Activated CD4-positive, alpha-beta T cell treated with anti-CD3 and anti-CD28 coated beads, Interleukin-2, amount 10 ng/mL, durations not matched to agents 24 days and 14 days (primary cell): ENCODE results near the gene SBF2. TPM values are rescaled to one million over a fixed set of nuclear protein-coding genes. Genes with fewer than 3 reads are reported as not detected.
"Not testable (repeated sequence)": the region's sequence is repeated elsewhere in the genome, so short reads cannot be mapped to it uniquely, and the experiment has no call there.

Experiments used
- DNase-seq: peaks from one replicate; pipeline ENCODE4 v3.0.0; 2022
- H3K27ac Mint-ChIP-seq: one replicate; pipeline ENCODE4 v1.8.0; 2022; ENCODE audit warnings: mild to moderate bottlenecking, mixed read lengths
- H3K27me3 Mint-ChIP-seq: one replicate; pipeline ENCODE4 v1.8.0; 2022; ENCODE audit warnings: mixed read lengths
- H3K36me3 Mint-ChIP-seq: one replicate; pipeline ENCODE4 v1.8.0; 2022; ENCODE audit warnings: low read depth, mild to moderate bottlenecking, mixed read lengths
- H3K4me1 Mint-ChIP-seq: one replicate; pipeline ENCODE4 v1.8.0; 2021; ENCODE audit warnings: mixed read lengths
- H3K4me3 Mint-ChIP-seq: one replicate; pipeline ENCODE4 v1.8.0; 2022; ENCODE audit warnings: mild to moderate bottlenecking, moderate library complexity, mixed read lengths
- H3K9me3 Mint-ChIP-seq: one replicate; pipeline ENCODE4 v1.8.0; 2021; ENCODE audit warnings: mixed read lengths
- intact Hi-C: fragments of 100-400 bp; cut with micrococcal nuclease; formaldehyde crosslinking; loops from one replicate; pipeline ENCODE4 v1.15.1; 2023
- total RNA-seq: library from RNA; stranded (reverse); gene quantifications from 2 replicates; pipeline ENCODE4 v1.2.3, GENCODE V29; 2022

The SBF2 gene
- total RNA-seq, 1 donor from 2014 or later, result 9.1 TPM

DNA sequence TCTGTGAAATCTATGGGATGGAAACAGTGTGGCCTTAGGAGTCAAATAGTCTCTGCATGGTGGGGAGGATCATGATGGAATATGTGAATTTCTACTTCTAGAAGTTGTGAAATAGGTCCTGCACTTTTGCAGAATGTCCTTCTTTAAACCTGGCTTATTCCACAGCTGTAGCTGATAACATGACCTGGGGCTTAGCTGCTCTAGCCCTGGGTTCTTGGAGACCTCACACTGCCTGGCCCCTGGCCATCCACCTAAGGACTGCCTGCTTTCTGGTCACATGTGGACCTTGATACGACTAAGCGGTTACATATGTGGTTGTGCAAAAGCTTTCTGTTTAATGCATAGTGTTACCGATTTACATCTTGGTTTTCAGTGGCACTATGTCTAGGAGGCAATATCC is 541.9 kb downstream of the SBF2 start:
- peaks cover 6% of the 10 kb centered on the region for H3K36me3 Mint-ChIP-seq
- no peaks in the 10 kb centered on the region for H3K9me3 Mint-ChIP-seq
- H3K27ac Mint-ChIP-seq, result no peak overlapping the region
- no peak for DNase-seq
- H3K4me3 Mint-ChIP-seq, result no peak overlapping the region
- peaks cover 30% of the 10 kb centered on the region for H3K4me1 Mint-ChIP-seq
- intact Hi-C loops, result loop anchor here (10.0 kb wide), 2 partner anchors 993 to 1067 kb away; partner anchors contain the start of genes RPL27A and TRIM66
- H3K27me3 Mint-ChIP-seq, result no peaks in the 10 kb centered on the region

GRCh38 chr11:9750551-9750950 is 543.5 kb downstream of the SBF2 start:
- Mint-ChIP-seq H3K27ac (no peak overlapping the region), H3K9me3 (no peaks in the 10 kb centered on the region), H3K4me1 (peaks cover 18% of the 10 kb centered on the region), H3K36me3 (peaks cover 6% of the 10 kb centered on the region), H3K27me3 (no peaks in the 10 kb centered on the region), H3K4me3 (no peak overlapping the region)
- intact Hi-C loops, result loop anchor here (10.0 kb wide), 2 partner anchors 994 to 1066 kb away; partner anchors contain the start of genes RPL27A and TRIM66
- DNase-seq, result peak; percentile 49

DNA sequence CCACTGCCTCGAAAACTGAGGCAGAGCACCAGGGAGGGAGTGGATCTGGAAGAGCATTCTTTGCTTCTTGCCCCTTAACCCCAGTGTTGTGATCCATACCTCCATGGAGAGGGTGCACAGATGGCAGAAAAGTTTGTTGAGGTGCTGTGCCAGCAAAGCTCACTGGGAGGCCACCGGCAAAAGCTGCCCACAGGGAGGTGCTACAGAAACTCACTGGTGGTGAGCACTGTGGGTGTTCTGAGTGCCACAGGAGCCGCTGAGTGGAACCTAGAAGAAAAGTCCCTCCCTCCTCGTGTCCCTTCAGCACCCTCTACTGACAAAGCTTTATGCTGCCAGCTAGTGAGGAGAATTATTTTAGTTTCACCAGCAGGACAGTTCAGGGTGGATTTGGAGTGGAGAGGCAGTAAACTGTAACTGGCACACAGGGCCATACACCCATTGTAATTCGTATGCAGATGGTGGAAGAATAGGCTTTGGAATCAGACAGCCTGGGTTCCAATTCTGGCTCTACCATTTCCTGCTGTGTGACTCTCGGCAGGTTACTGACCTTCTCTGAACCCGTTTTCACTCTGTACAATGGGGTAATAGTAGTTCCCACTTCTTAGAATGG is 545.6 kb downstream of the SBF2 start:
- Mint-ChIP-seq H3K4me3 (no peak overlapping the region), H3K36me3 (peaks cover 6% of the 10 kb centered on the region), H3K4me1 (peaks cover 19% of the 10 kb centered on the region), H3K9me3 (no peaks in the 10 kb centered on the region), H3K27ac (no peak overlapping the region), H3K27me3 (no peaks in the 10 kb centered on the region)
- DNase-seq, result peak; percentile 90
- intact Hi-C loops, result loop anchor here (1.0 to 5.0 kb wide), 6 partner anchors 60 to 224 kb away; partner anchors contain the start of gene SWAP70

DNA sequence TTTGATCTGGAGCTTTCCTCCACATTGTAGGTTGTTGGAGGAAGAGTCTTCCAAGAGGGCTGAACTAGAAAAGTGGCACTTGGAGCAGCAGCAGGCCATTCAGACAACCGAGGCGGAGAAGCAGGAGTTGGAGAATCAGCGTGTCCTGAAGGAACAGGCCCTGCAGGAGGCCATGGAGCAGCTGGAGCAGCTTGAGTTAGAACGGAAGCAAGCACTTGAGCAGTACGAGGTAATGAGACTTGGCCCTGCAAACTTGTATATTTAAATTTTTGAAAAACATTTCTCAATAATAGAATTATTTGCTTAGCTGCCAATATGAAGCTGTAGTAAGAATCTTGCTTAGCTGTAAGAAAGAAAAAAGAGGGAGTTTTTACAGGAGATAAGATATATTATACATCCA is 546.2 kb downstream of the SBF2 start:
- DNase-seq, result no peak
- H3K36me3 Mint-ChIP-seq, result peaks cover 6% of the 10 kb centered on the region
- no peaks in the 10 kb centered on the region for H3K27me3 Mint-ChIP-seq
- no peak overlapping the region for H3K27ac Mint-ChIP-seq
- no peaks in the 10 kb centered on the region for H3K9me3 Mint-ChIP-seq
- intact Hi-C loops, result loop anchor here (1.0 to 5.0 kb wide), 6 partner anchors 59 to 225 kb away; partner anchors contain the start of gene SWAP70
- H3K4me3 Mint-ChIP-seq, result no peak overlapping the region
- H3K4me1 Mint-ChIP-seq, result peaks cover 14% of the 10 kb centered on the region

DNA sequence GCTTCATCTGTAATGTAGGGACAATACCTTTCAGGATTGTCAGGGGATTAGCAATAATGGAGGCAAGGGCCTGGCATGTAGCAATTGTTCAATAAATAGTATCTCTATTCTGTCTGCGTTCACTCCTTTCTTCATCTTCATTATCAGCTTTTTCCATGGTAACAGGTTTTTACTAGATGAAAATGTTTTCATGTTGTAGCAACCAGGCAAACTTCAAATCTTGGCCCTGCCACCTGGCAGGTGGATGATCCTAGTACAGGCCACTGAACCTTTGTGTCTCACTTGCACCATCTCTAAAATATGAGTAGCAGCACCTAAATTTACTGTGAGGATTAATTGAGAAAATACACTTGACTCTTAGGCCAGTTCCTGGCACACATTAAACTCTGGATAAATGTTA is 546.8 kb downstream of the SBF2 start:
- H3K36me3 Mint-ChIP-seq, result peaks cover 8% of the 10 kb centered on the region
- H3K27me3 Mint-ChIP-seq, result no peaks in the 10 kb centered on the region
- no peak for DNase-seq
- peaks cover 14% of the 10 kb centered on the region for H3K4me1 Mint-ChIP-seq
- H3K27ac Mint-ChIP-seq, result no peak overlapping the region
- intact Hi-C loops, result loop anchor here (5.0 kb wide), 1 partner anchor 85 kb away; the partner anchor contains the start of gene SWAP70
- H3K4me3 Mint-ChIP-seq, result no peak overlapping the region
- H3K9me3 Mint-ChIP-seq, result no peaks in the 10 kb centered on the region

GRCh38 chr11:9745411-9746211 is 548.4 kb downstream of the SBF2 start:
- peaks cover 12% of the 10 kb centered on the region for H3K4me1 Mint-ChIP-seq
- intact Hi-C loops, result loop anchor here (5.0 kb wide), 1 partner anchor 83 kb away; the partner anchor contains the start of gene SWAP70
- H3K27me3 Mint-ChIP-seq, result no peaks in the 10 kb centered on the region

DNA sequence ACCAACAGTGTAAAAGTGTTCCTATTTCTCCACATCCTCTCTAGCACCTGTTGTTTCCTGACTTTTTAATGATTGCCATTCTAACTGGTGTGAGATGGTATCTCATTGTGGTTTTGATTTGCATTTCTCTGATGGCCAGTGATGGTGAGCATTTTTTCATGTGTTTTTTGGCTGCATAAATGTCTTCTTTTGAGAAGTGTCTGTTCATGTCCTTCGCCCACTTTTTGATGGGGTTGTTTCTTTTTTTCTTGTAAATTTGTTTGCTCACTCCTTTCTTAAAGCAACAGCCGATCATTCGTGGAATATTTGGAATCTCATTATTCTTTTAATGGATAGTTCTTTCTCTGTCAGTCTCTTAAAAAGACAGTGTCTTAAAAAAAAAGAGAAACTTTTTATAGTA is 550.5 kb downstream of the SBF2 start:
- peaks cover 22% of the 10 kb centered on the region for H3K36me3 Mint-ChIP-seq
- H3K27ac Mint-ChIP-seq, H3K9me3 Mint-ChIP-seq, H3K27me3 Mint-ChIP-seq, H3K4me3 Mint-ChIP-seq, DNase-seq, intact Hi-C loops: not testable (repeated sequence)
- peaks cover 25% of the 10 kb centered on the region for H3K4me1 Mint-ChIP-seq

More at GRCh38 chr11:9745411-9746211, 548.4 kb downstream of the SBF2 start:
- Mint-ChIP-seq H3K27ac (no peak overlapping the region), H3K9me3 (no peaks in the 10 kb centered on the region), H3K36me3 (peaks cover 17% of the 10 kb centered on the region), H3K4me3 (no peak overlapping the region)
- DNase-seq, result no peak

DNA sequence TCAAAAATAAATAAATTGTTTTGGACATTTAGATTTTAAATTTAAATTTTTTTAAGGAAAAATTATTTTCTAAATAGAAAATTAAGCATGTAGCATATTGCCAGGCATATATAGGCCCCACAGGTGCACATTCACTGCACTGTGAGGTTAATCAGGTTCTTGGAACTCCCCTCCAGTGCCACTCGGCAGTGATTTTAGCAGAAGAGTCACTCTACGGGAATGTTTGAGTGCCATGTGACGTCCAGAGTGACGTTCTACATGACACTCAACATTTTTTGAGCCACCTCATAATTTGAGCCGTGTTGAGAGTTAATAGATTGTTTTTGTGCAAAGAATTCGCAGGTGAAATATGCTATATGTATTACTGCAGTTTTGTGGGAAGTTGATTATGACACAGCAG is 552.8 kb downstream of the SBF2 start:
- no peak overlapping the region for H3K27ac Mint-ChIP-seq
- peaks cover 35% of the 10 kb centered on the region for H3K36me3 Mint-ChIP-seq
- H3K9me3 Mint-ChIP-seq, result peaks cover 7% of the 10 kb centered on the region
- H3K4me3 Mint-ChIP-seq, result no peak overlapping the region
- intact Hi-C loops, result no loop called here
- H3K27me3 Mint-ChIP-seq, result no peaks in the 10 kb centered on the region
- H3K4me1 Mint-ChIP-seq, result peaks cover 27% of the 10 kb centered on the region
- DNase-seq, result no peak

- H3K9me3 Mint-ChIP-seq, result peaks cover 16% of the 10 kb centered on the region
- H3K27ac Mint-ChIP-seq, result peak overlapping the region; percentile 30
- peaks cover 42% of the 10 kb centered on the region for H3K36me3 Mint-ChIP-seq
- H3K4me1 Mint-ChIP-seq, result peaks cover 30% of the 10 kb centered on the region
- no peaks in the 10 kb centered on the region for H3K27me3 Mint-ChIP-seq
- no peak for DNase-seq
- no peak overlapping the region for H3K4me3 Mint-ChIP-seq
- intact Hi-C loops, result no loop called here
Observed at GRCh38 chr11:9740202-9740883, 553.7 kb downstream of the SBF2 start.

- peaks cover 27% of the 10 kb centered on the region for H3K4me1 Mint-ChIP-seq
- intact Hi-C loops, result no loop called here
- peak overlapping the region; percentile 81 for H3K27ac Mint-ChIP-seq
- peak; percentile 66 for DNase-seq
- H3K27me3 Mint-ChIP-seq, result no peaks in the 10 kb centered on the region
- peaks cover 18% of the 10 kb centered on the region for H3K9me3 Mint-ChIP-seq
- H3K4me3 Mint-ChIP-seq, result peak overlapping the region; percentile 48
- H3K36me3 Mint-ChIP-seq, result peaks cover 45% of the 10 kb centered on the region
Observed at GRCh38 chr11:9739123-9739900, 554.7 kb downstream of the SBF2 start.

DNA sequence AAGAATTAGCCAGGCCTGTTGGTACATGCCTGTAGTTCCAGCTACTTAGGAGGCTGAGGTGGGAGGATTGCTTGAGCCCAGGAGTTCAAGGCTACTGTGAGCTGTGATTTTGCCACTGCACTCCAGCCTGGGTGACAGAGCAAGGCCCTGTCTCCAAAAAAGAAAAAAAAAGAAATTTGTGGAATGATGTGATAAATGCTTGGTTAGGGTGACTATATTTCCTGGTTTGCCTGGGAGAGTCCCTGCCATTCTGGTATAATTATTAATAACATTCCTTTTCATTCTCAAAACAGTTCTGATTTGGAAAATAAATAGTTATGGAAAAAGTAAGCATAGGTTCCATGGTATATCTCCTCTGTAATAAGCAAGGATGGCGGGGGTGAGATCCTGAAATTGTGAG is 555.3 kb downstream of the SBF2 start:
- H3K27me3 Mint-ChIP-seq, result no peaks in the 10 kb centered on the region
- intact Hi-C loops, result no loop called here

DNA sequence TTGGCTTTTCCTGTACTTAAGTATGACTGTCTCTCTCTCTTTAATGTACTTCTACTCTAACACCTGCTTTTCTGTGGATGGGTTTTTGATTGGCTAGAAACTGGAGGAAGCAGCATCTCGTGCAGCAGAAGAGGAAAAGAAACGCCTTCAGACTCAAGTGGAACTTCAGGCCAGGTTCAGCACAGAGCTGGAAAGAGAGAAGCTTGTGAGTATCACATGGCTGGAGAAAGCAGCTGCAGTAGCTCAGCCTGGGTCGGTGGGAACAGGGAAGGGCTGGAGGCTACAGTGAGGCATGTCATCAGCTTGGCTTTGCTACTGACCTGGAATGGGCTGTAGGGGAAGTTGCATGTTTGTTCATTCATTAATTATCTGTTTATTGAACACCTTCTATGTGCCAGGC is 555.9 kb downstream of the SBF2 start:
- peak; percentile 13 for DNase-seq
- Mint-ChIP-seq H3K27ac (no peak overlapping the region), H3K4me3 (no peak overlapping the region), H3K27me3 (no peaks in the 10 kb centered on the region), H3K4me1 (peaks cover 27% of the 10 kb centered on the region), H3K9me3 (peaks cover 23% of the 10 kb centered on the region), H3K36me3 (peaks cover 53% of the 10 kb centered on the region)
- intact Hi-C loops, result no loop called here

More for the DNA sequence above, 555.3 kb downstream of the SBF2 start:
- peak overlapping the region; percentile 48 for H3K4me3 Mint-ChIP-seq
- H3K4me1 Mint-ChIP-seq, result peaks cover 27% of the 10 kb centered on the region
- peak overlapping the region; percentile 81 for H3K27ac Mint-ChIP-seq
- peaks cover 23% of the 10 kb centered on the region for H3K9me3 Mint-ChIP-seq
- peaks cover 50% of the 10 kb centered on the region for H3K36me3 Mint-ChIP-seq
- no peak for DNase-seq

DNA sequence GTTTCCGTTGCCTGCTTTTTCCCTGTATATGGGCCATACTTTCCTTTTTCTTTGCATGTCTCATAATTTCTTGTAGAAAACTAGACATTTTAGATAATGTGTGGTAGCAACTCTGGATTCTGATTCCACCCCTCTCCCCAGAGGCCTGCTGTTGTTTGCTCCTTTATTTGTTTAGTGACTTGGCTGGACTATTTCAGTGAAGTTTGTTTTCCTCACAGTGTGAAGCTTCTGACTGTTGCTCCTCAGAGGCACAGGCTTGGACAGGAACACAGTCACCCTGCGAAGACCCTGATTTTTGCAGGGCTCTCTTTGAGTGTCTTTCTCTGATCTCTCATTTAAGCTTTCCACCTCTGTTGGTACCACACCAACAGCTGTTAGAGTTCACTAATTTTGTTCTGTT is 557.7 kb downstream of the SBF2 start:
- peak; percentile 34 for DNase-seq
- intact Hi-C loops, result no loop called here
- Mint-ChIP-seq H3K27me3 (no peaks in the 10 kb centered on the region), H3K4me3 (no peak overlapping the region), H3K36me3 (peaks cover 53% of the 10 kb centered on the region), H3K27ac (no peak overlapping the region), H3K9me3 (peaks cover 23% of the 10 kb centered on the region), H3K4me1 (peaks cover 27% of the 10 kb centered on the region)
